H9 (cell line): ENCODE measurements around the gene SLC7A6. TPM values are rescaled to one million over a fixed set of nuclear protein-coding genes. Genes with fewer than 3 reads are reported as not detected.

ENCODE experiments used
- DNase-seq: peaks from one replicate; pipeline ENCODE4 v3.0.0-alpha.2; 2017
- H2AFZ ChIP-seq: one replicate; pipeline ENCODE4 v1.6.1; 2013; ENCODE audit warnings: mild to moderate bottlenecking, low read length, control low read depth, moderate library complexity
- H2AK5ac ChIP-seq: 2 replicates; pipeline ENCODE4 v1.6.1; 2013; ENCODE audit warnings: low read length, control low read depth, mixed read lengths; ENCODE audit not compliant: insufficient read length
- H2BK120ac ChIP-seq: one replicate; pipeline ENCODE4 v1.6.1; 2013; ENCODE audit warnings: low read depth, mild to moderate bottlenecking, low read length, control low read depth, inconsistent platforms; ENCODE audit not compliant: poor library complexity, severe bottlenecking
- H2BK12ac ChIP-seq: 2 replicates; pipeline ENCODE4 v1.6.1; 2013; ENCODE audit warnings: low read length, control low read depth, mixed read lengths, low read depth; ENCODE audit not compliant: insufficient read length
- H2BK15ac ChIP-seq: 2 replicates; pipeline ENCODE4 v1.6.1; 2013; ENCODE audit warnings: low read depth, low read length, control low read depth
- H2BK20ac ChIP-seq: one replicate; pipeline ENCODE4 v1.6.1; 2013; ENCODE audit warnings: low read depth, mild to moderate bottlenecking, low read length, control low read depth, inconsistent platforms; ENCODE audit not compliant: poor library complexity, severe bottlenecking
- H2BK5ac ChIP-seq: 2 replicates; pipeline ENCODE4 v1.6.1; 2013; ENCODE audit warnings: low read length, control low read depth, mixed read lengths; ENCODE audit not compliant: insufficient read length
- H3K14ac ChIP-seq: 2 replicates; pipeline ENCODE4 v1.6.1; 2013; ENCODE audit warnings: low read length, control low read depth; ENCODE audit not compliant: insufficient read depth
- H3K18ac ChIP-seq: 2 replicates; pipeline ENCODE4 v1.6.1; 2013; ENCODE audit warnings: low read depth, mild to moderate bottlenecking, mixed read lengths, low read length, control low read depth; ENCODE audit not compliant: insufficient read length
- H3K23ac ChIP-seq: 2 replicates; pipeline ENCODE4 v1.6.1; 2013; ENCODE audit warnings: low read length, control low read depth, mixed read lengths, low read depth; ENCODE audit not compliant: insufficient read length
- H3K23me2 ChIP-seq: 2 replicates; pipeline ENCODE4 v1.6.1; 2013; ENCODE audit warnings: low read depth, mild to moderate bottlenecking, mixed read lengths, low read length, control low read depth; ENCODE audit not compliant: insufficient read length, poor library complexity, severe bottlenecking
- H3K27ac ChIP-seq: 2 replicates; pipeline ENCODE4 v1.5.1; 2013; ENCODE audit warnings: low read length, control low read depth, mixed read lengths, low read depth; ENCODE audit not compliant: insufficient read length
- H3K27me3 ChIP-seq: 2 replicates; pipeline ENCODE4 v1.6.1; 2013; ENCODE audit warnings: low read length, control low read depth, inconsistent platforms; ENCODE audit not compliant: insufficient read depth
- H3K4ac ChIP-seq: 2 replicates; pipeline ENCODE4 v1.6.1; 2013; ENCODE audit warnings: low read depth, mild to moderate bottlenecking, control low read depth, inconsistent platforms, low read length, moderate library complexity
- H3K4me1 ChIP-seq: 2 replicates; pipeline ENCODE4 v1.6.1; 2013; ENCODE audit warnings: low read length, control low read depth, inconsistent platforms; ENCODE audit not compliant: insufficient read depth
- H3K4me2 ChIP-seq: 2 replicates; pipeline ENCODE4 v1.6.1; 2013; ENCODE audit warnings: low read length, control low read depth, mixed read lengths; ENCODE audit not compliant: insufficient read length, insufficient read depth
- H3K56ac ChIP-seq: 2 replicates; pipeline ENCODE4 v1.6.1; 2013; ENCODE audit warnings: low read depth, mild to moderate bottlenecking, mixed read lengths, low read length, control low read depth; ENCODE audit not compliant: insufficient read length
- H3K79me1 ChIP-seq: 2 replicates; pipeline ENCODE4 v1.6.1; 2013; ENCODE audit warnings: low read depth, mild to moderate bottlenecking, moderate library complexity, low read length, control low read depth, inconsistent platforms; ENCODE audit not compliant: insufficient read depth, poor library complexity, severe bottlenecking
- H3K79me2 ChIP-seq: 2 replicates; pipeline ENCODE4 v1.6.1; 2013; ENCODE audit warnings: low read length, control low read depth, inconsistent platforms; ENCODE audit not compliant: insufficient read depth
- H3K9ac ChIP-seq: 2 replicates; pipeline ENCODE4 v1.6.1; 2013; ENCODE audit warnings: low read length, control low read depth, mixed read lengths; ENCODE audit not compliant: insufficient read length; ENCODE audit errors: extremely low read depth
- H3K9me3 ChIP-seq: one replicate; pipeline ENCODE4 v1.6.1; 2013; ENCODE audit warnings: low read depth, low read length, inconsistent platforms; ENCODE audit not compliant: control insufficient read depth
- H3T11ph ChIP-seq: one replicate; pipeline ENCODE4 v1.6.1; 2013; ENCODE audit warnings: mild to moderate bottlenecking, low read length, control low read depth, inconsistent platforms
- H4K20me1 ChIP-seq: one replicate; pipeline ENCODE4 v1.6.1; 2013; ENCODE audit not compliant: control insufficient read depth, insufficient read length, insufficient read depth
- H4K5ac ChIP-seq: 2 replicates; pipeline ENCODE4 v1.6.1; 2013; ENCODE audit warnings: low read depth, mild to moderate bottlenecking, mixed read lengths, low read length, control low read depth; ENCODE audit not compliant: insufficient read length
- H4K8ac ChIP-seq: replicated peaks from 2 replicates; pipeline ENCODE4 v1.6.1; 2013; ENCODE audit warnings: low read length, control low read depth, mixed read lengths, low read depth; ENCODE audit not compliant: insufficient read length
- H4K91ac ChIP-seq: 2 replicates; pipeline ENCODE4 v1.6.1; 2013; ENCODE audit warnings: low read depth, mild to moderate bottlenecking, moderate library complexity, mixed read lengths, low read length, control low read depth; ENCODE audit not compliant: insufficient read length
- H3K27ac Mint-ChIP-seq, 3 experiments: 2 replicates in 2 of 3; 3 replicates in 1 of 3; pipeline ENCODE4 v1.8.0; 2020 to 2021; ENCODE audit warnings: mixed read lengths in 3 of 3, mild to moderate bottlenecking in 1 of 3, moderate library complexity in 1 of 3
- H3K27me3 Mint-ChIP-seq: 2 replicates; pipeline ENCODE4 v1.8.0; 2021; ENCODE audit warnings: low read depth, mild to moderate bottlenecking, moderate library complexity, mixed read lengths
- H3K36me3 Mint-ChIP-seq, 3 experiments: 2 replicates in 2 of 3; 3 replicates in 1 of 3; pipeline ENCODE4 v1.8.0; 2020 to 2021; ENCODE audit warnings: low read depth in 3 of 3, mixed read lengths in 3 of 3; ENCODE audit not compliant: insufficient read depth in 1 of 3
- H3K4me1 Mint-ChIP-seq, 2 experiments: 2 replicates each; pipeline ENCODE4 v1.8.0; 2020; ENCODE audit warnings: mixed read lengths in 2 of 2
- H3K4me3 Mint-ChIP-seq, 2 experiments: 2 replicates in 1 of 2; 3 replicates in 1 of 2; pipeline ENCODE4 v1.8.0; 2020 to 2021; ENCODE audit warnings: mild to moderate bottlenecking in 2 of 2, mixed read lengths in 2 of 2, moderate library complexity in 1 of 2
- H3K9me3 Mint-ChIP-seq, 2 experiments: 2 replicates in 1 of 2; 3 replicates in 1 of 2; pipeline ENCODE4 v1.8.0; 2020; ENCODE audit warnings: mild to moderate bottlenecking in 2 of 2, mixed read lengths in 2 of 2, moderate library complexity in 1 of 2
- WGBS: extraction: QIAGEN DNeasy Blood & Tissue Kit; methylation state at CpG from one replicate; pipeline ENCODE4 v1.1.7; 2013; ENCODE audit warnings: missing lambda C conversion rate, low lambda C conversion rate, mixed read lengths; ENCODE audit not compliant: insufficient read length; ENCODE audit errors: extremely low coverage; 5-methylcytosine and 5-hydroxymethylcytosine counted together
- total RNA-seq: library from RNA; stranded (reverse); gene quantifications from 2 replicates; pipeline ENCODE4 v1.2.1, GENCODE V29; 2021
- TF ChIP-seq, protein P1 (sequence below): fragments of 200-600 bp; sonication (generic); conservative IDR thresholded peaks from 3 replicates; pipeline ENCODE4 v1.8.0; 2021; ENCODE audit warnings: antibody characterized with exemption, mild to moderate bottlenecking

Gene SLC7A6
- total RNA-seq, 1 experiment from 2014 or later, result 21.1 TPM

DNA sequence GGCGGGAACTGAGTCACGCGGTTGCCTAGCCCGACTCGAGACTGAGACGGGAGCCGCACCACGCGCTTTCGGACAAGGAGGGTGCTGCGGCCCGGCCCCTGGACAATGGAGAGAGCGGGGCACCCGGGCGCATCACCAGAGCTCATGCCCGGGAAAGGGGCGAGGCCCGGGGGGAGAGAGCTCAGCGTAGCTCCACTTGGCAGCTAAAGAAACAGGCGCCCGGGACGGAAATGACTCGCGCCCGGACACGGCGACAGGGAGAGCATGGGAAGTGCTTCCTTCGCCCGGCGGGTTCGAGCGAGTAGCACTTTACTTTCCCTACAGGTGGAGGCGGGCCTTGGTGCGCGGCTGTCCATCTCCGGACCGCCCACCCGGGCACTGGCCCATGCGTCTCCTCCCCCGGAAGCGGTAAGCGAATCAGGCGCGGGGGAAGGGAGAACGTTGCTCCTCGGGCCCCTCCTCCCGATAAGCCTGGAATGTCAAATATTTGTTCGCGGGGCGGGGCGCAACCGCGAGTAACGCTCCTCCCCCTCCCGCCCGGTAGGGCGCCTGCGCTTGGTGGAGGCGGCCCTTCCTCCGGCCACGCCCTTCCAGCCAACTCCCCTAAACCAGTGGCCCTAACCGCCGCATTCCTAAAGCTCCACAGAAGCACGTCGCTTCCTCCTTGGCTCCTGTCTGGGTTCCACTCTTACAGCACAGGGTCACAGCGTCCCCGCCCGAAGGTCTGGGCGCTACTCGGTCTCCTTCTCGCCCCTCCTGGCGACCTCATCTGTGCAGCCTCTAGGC lies 26.9 kb upstream of the SLC7A6 start:
- H3K27me3 Mint-ChIP-seq, result peaks cover 6% of the 10 kb centered on the region
- Histone ChIP-seq H4K20me1 (no peaks in the 10 kb centered on the region), H2AFZ (no peak overlapping the region), H3K27ac (peak overlapping the region; percentile 30), H3K14ac (peak overlapping the region; percentile 62), H3T11ph (no peak overlapping the region), H3K56ac (no peak overlapping the region), H3K4ac (no peak overlapping the region), H3K23me2 (peaks cover 19% of the 10 kb centered on the region), H3K79me1 (no peaks in the 10 kb centered on the region), H3K79me2 (no peaks in the 10 kb centered on the region; the same call in 1 of the 2 replicates), H2BK120ac (no peak overlapping the region), H2BK15ac (no peak overlapping the region), H2BK20ac (no peak overlapping the region), H2BK12ac (no peak overlapping the region), H3K18ac (peak overlapping the region; percentile 55), H4K8ac (no peak overlapping the region), H3K4me1 (no peaks in the 10 kb centered on the region; the same call in 1 of the 2 replicates), H3K9ac (peak overlapping the region; percentile 46), H3K27me3 (no peaks in the 10 kb centered on the region), H3K4me2 (peak overlapping the region; percentile 69), H2AK5ac (no peak overlapping the region), H4K5ac (no peak overlapping the region), H3K9me3 (no peaks in the 10 kb centered on the region), H4K91ac (peak overlapping the region; percentile 16), H3K23ac (no peak overlapping the region), H2BK5ac (no peak overlapping the region)
- WGBS, result no CpG with 5 or more reads among the region's 72 CpGs
- peaks cover 4 to 11% (median 10%) of the 10 kb centered on the region in 3 experiments; a peak in 6 of 7 replicates for H3K36me3 Mint-ChIP-seq
- peaks cover 29 to 33% of the 10 kb centered on the region in 2 experiments for H3K4me1 Mint-ChIP-seq
- TF ChIP-seq, protein P1, sequence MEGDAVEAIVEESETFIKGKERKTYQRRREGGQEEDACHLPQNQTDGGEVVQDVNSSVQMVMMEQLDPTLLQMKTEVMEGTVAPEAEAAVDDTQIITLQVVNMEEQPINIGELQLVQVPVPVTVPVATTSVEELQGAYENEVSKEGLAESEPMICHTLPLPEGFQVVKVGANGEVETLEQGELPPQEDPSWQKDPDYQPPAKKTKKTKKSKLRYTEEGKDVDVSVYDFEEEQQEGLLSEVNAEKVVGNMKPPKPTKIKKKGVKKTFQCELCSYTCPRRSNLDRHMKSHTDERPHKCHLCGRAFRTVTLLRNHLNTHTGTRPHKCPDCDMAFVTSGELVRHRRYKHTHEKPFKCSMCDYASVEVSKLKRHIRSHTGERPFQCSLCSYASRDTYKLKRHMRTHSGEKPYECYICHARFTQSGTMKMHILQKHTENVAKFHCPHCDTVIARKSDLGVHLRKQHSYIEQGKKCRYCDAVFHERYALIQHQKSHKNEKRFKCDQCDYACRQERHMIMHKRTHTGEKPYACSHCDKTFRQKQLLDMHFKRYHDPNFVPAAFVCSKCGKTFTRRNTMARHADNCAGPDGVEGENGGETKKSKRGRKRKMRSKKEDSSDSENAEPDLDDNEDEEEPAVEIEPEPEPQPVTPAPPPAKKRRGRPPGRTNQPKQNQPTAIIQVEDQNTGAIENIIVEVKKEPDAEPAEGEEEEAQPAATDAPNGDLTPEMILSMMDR, result no peak
- H3K27ac Mint-ChIP-seq, result peak overlapping the region; percentile 97 to 99 (median 99); a peak in 6 of 7 replicates
- H3K9me3 Mint-ChIP-seq, result no peaks in the 10 kb centered on the region; a peak in 1 of 5 replicates
- H3K4me3 Mint-ChIP-seq, result peak overlapping the region; percentile 89 to 91
- DNase-seq, result peak; percentile 99
